Measurements from ENCODE around the gene CITED4. TPM values are rescaled to one million over a fixed set of nuclear protein-coding genes. Genes with fewer than 3 reads are reported as not detected.

The CITED4 gene
- total RNA-seq, 2 donors from 2014 or later: 53.5 to 55.9 TPM

- Histone ChIP-seq H3K4me1 (ENCODE audit: control insufficient read depth in 1 of 2, low read depth in 2 of 2) (peaks cover 16 to 73% of the 10 kb centered on the region in 2 donors), H3K4me3 (no peak overlapping the region), H3K27me3 (replicated peaks; ENCODE audit: insufficient read depth) (no peaks in the 10 kb centered on the region), H3K27ac (peak overlapping the region in 1 of 2 donors; percentile 89), H3K9me3 (peaks cover 6% of the 10 kb centered on the region), H3K36me3 (no peaks in the 10 kb centered on the region)
- ATAC-seq (ENCODE audit: insufficient number of reproducible peaks, low FRiP score, low read depth) (no peak), DNase-seq (ENCODE audit: low spot score) (no peak)
- TF ChIP-seq CTCF (IDR thresholded peaks at IDR 0.05): no peak
Measured at GRCh38 chr1:40879482-40880175, 17.5 kb upstream of the CITED4 start.

- no peak for ATAC-seq (ENCODE audit: insufficient number of reproducible peaks, low FRiP score, low read depth)
- peaks cover 16 to 66% of the 10 kb centered on the region in 2 donors for H3K4me1 ChIP-seq (ENCODE audit: control insufficient read depth in 1 of 2, low read depth in 2 of 2)
- TF ChIP-seq CTCF (IDR thresholded peaks at IDR 0.05): no peak
- H3K4me3 ChIP-seq: no peak overlapping the region
- no peaks in the 10 kb centered on the region for H3K27me3 ChIP-seq (replicated peaks; ENCODE audit: insufficient read depth)
- peaks cover 6% of the 10 kb centered on the region for H3K9me3 ChIP-seq
- DNase-seq (ENCODE audit: low spot score): no peak
- peak overlapping the region; percentile 89 to 91 for H3K27ac ChIP-seq
- H3K36me3 ChIP-seq: no peaks in the 10 kb centered on the region
Measured at GRCh38 chr1:40878906-40879305, 16.7 kb upstream of the CITED4 start.

- no peak overlapping the region for H3K4me3 ChIP-seq
- H3K9me3 ChIP-seq: peaks cover 6% of the 10 kb centered on the region
- ATAC-seq (ENCODE audit: insufficient number of reproducible peaks, low FRiP score, low read depth): peak; percentile 82
- H3K27ac ChIP-seq: peak overlapping the region; percentile 89 to 91
- H3K27me3 ChIP-seq (replicated peaks; ENCODE audit: insufficient read depth): no peaks in the 10 kb centered on the region
- H3K36me3 ChIP-seq: no peaks in the 10 kb centered on the region
- peak; percentile 77 for DNase-seq (ENCODE audit: low spot score)
- TF ChIP-seq CTCF (IDR thresholded peaks at IDR 0.05): no peak
- peaks cover 16 to 65% of the 10 kb centered on the region in 2 donors for H3K4me1 ChIP-seq (ENCODE audit: control insufficient read depth in 1 of 2, low read depth in 2 of 2)
Measured at GRCh38 chr1:40877698-40878097, 15.5 kb upstream of the CITED4 start.

- Histone ChIP-seq H3K9me3 (peaks cover 6% of the 10 kb centered on the region), H3K4me1 (ENCODE audit: control insufficient read depth in 1 of 2, low read depth in 2 of 2) (peaks cover 16 to 68% of the 10 kb centered on the region in 2 donors), H3K27me3 (replicated peaks; ENCODE audit: insufficient read depth) (no peaks in the 10 kb centered on the region), H3K27ac (peak overlapping the region; percentile 89 to 91), H3K36me3 (no peaks in the 10 kb centered on the region), H3K4me3 (no peak overlapping the region)
- no peak for TF ChIP-seq CTCF (IDR thresholded peaks at IDR 0.05)
- ATAC-seq (ENCODE audit: insufficient number of reproducible peaks, low FRiP score, low read depth): no peak
- no peak for DNase-seq (ENCODE audit: low spot score)
Measured at GRCh38 chr1:40876891-40877290, 14.7 kb upstream of the CITED4 start.

- Histone ChIP-seq H3K27me3 (replicated peaks; ENCODE audit: insufficient read depth) (no peaks in the 10 kb centered on the region), H3K4me3 (no peak overlapping the region), H3K36me3 (no peaks in the 10 kb centered on the region), H3K4me1 (ENCODE audit: control insufficient read depth in 1 of 2, low read depth in 2 of 2) (peaks cover 12 to 65% of the 10 kb centered on the region in 2 donors), H3K27ac (peak overlapping the region in 1 of 2 donors; percentile 91), H3K9me3 (peaks cover 6% of the 10 kb centered on the region)
- TF ChIP-seq CTCF (IDR thresholded peaks at IDR 0.05): no peak
- no peak for DNase-seq (ENCODE audit: low spot score)
- ATAC-seq (ENCODE audit: insufficient number of reproducible peaks, low FRiP score, low read depth): no peak
Measured at GRCh38 chr1:40876436-40876761, 14.2 kb upstream of the CITED4 start.

Measured in thoracic aorta (tissue), 2 donors.